GM12801 (cell line): Measurements from ENCODE around the gene DBF4B.

Experiments
- TF ChIP-seq, protein P1 (sequence below): IDR thresholded peaks from one replicate; pipeline ENCODE4 v1.5.1; 2011; ENCODE audit warnings: control low read depth; ENCODE audit not compliant: insufficient read length; ENCODE audit errors: extremely low read depth

DBF4B gene

GRCh38 chr17:44797802-44798201 is 89.3 kb downstream of the DBF4B start:
- TF ChIP-seq, protein P1, sequence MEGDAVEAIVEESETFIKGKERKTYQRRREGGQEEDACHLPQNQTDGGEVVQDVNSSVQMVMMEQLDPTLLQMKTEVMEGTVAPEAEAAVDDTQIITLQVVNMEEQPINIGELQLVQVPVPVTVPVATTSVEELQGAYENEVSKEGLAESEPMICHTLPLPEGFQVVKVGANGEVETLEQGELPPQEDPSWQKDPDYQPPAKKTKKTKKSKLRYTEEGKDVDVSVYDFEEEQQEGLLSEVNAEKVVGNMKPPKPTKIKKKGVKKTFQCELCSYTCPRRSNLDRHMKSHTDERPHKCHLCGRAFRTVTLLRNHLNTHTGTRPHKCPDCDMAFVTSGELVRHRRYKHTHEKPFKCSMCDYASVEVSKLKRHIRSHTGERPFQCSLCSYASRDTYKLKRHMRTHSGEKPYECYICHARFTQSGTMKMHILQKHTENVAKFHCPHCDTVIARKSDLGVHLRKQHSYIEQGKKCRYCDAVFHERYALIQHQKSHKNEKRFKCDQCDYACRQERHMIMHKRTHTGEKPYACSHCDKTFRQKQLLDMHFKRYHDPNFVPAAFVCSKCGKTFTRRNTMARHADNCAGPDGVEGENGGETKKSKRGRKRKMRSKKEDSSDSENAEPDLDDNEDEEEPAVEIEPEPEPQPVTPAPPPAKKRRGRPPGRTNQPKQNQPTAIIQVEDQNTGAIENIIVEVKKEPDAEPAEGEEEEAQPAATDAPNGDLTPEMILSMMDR: no peak

GRCh38 chr17:44798356-44798755 is 89.9 kb downstream of the DBF4B start:
- TF ChIP-seq, protein P1: no peak
